Mononuclear cell (primary cell): Measurements from ENCODE around the gene PDE6G. TPM values are rescaled to one million over a fixed set of nuclear protein-coding genes. Genes with fewer than 3 reads are reported as not detected.
A peak's percentile ranks its signal among the peaks of the same experiment; 100 is the strongest.

Experiments
- H3K27me3 ChIP-seq: 2 replicates; pipeline ENCODE4 v1.6.0; 2011; ENCODE audit warnings: low read length, control low read depth; ENCODE audit not compliant: insufficient read depth
- H3K4me1 ChIP-seq: 2 replicates; pipeline ENCODE4 v1.5.1; 2011; ENCODE audit warnings: mild to moderate bottlenecking, low read length, control low read depth; ENCODE audit not compliant: insufficient read depth
- H3K4me3 ChIP-seq: 2 replicates; pipeline ENCODE4 v1.5.1; 2011; ENCODE audit warnings: mild to moderate bottlenecking, low read length, moderate library complexity
- H3K9me3 ChIP-seq: 2 replicates; pipeline ENCODE4 v1.5.1; 2011; ENCODE audit warnings: low read depth, mild to moderate bottlenecking, control low read depth, low read length
- total RNA-seq: library from RNA; depleted of rRNA; stranded (reverse); fragments of >200 nt; gene quantifications from one replicate; pipeline ENCODE4 v1.2.3, GENCODE V29; 2012

PDE6G gene
- total RNA-seq, 1 donor, result 2.1 TPM

DNA sequence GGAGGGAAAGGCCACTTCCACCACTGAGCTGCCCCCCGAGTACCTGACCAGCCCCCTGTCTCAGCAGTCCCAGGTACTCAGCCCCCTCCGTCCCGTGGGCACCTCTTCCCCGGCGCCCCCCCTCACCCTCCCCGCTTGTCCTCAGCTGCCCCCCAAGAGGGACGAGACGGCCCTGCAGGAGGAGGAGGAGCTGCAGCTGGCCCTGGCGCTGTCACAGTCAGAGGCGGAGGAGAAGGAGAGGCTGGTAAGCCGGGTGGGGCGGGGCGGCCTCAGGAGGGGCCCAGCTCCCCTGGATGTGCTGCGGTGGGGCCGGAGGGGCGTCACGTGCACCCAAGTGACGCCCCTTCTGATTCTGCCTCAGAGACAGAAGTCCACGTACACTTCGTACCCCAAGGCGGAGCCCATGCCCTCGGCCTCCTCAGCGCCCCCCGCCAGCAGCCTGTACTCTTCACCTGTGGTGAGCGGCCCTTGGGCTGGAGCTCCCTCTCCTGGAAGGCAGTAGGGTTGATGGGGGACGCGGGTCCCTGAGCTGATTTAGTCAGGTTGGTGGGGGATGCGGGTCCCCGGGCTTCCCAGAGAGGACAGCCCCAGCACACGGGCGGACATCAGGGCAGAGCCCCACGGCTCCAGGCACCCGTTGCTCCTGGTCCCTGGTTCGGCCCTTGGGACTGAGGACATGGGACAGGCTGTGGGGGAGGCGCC is 37.3 kb upstream of the PDE6G start:
- Histone ChIP-seq H3K4me1 (no peaks in the 10 kb centered on the region), H3K9me3 (no peaks in the 10 kb centered on the region), H3K4me3 (no peak overlapping the region), H3K27me3 (no peaks in the 10 kb centered on the region)

DNA sequence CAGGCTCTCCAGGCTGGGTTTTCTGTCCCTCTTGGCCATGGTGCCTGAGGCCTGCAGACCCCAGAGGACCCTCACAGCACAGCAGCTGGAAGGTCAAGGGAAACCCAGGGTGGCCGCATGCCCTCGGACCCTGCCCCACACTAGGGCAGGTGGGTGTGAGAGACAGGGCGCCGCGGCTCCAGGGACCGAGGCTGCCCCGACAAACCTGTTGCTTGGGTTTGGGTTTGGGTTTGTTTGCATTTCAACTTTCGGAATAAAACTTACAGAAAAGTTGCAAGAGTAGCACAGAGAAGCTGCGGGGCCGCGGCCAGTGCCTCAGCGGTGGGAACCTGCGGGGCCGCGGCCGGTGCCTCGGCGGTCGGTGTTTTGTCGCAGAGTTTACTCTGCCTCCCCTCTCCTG is 35.3 kb upstream of the PDE6G start:
- H3K27me3 ChIP-seq, result no peaks in the 10 kb centered on the region

GRCh38 chr17:81691196-81691595 is 34.9 kb upstream of the PDE6G start:
- no peaks in the 10 kb centered on the region for H3K4me1 ChIP-seq
- no peak overlapping the region for H3K4me3 ChIP-seq
- no peaks in the 10 kb centered on the region for H3K27me3 ChIP-seq
- H3K9me3 ChIP-seq, result no peaks in the 10 kb centered on the region

More for the DNA sequence above, 35.3 kb upstream of the PDE6G start:
- H3K4me3 ChIP-seq, result no peak overlapping the region
- no peaks in the 10 kb centered on the region for H3K4me1 ChIP-seq
- H3K9me3 ChIP-seq, result no peaks in the 10 kb centered on the region

GRCh38 chr17:81690549-81690948 is 34.2 kb upstream of the PDE6G start:
- H3K4me1 ChIP-seq, result peaks cover 2% of the 10 kb centered on the region
- no peaks in the 10 kb centered on the region for H3K27me3 ChIP-seq
- no peaks in the 10 kb centered on the region for H3K9me3 ChIP-seq
- no peak overlapping the region for H3K4me3 ChIP-seq

GRCh38 chr17:81690066-81690465 is 33.7 kb upstream of the PDE6G start:
- Histone ChIP-seq H3K9me3 (no peaks in the 10 kb centered on the region), H3K4me3 (no peak overlapping the region)

GRCh38 chr17:81688616-81689015 is 32.3 kb upstream of the PDE6G start:
- Histone ChIP-seq H3K9me3 (no peaks in the 10 kb centered on the region), H3K4me3 (no peak overlapping the region), H3K4me1 (peaks cover 16% of the 10 kb centered on the region), H3K27me3 (no peaks in the 10 kb centered on the region)

More at GRCh38 chr17:81690066-81690465, 33.7 kb upstream of the PDE6G start:
- Histone ChIP-seq H3K4me1 (peaks cover 6% of the 10 kb centered on the region), H3K27me3 (no peaks in the 10 kb centered on the region)

DNA sequence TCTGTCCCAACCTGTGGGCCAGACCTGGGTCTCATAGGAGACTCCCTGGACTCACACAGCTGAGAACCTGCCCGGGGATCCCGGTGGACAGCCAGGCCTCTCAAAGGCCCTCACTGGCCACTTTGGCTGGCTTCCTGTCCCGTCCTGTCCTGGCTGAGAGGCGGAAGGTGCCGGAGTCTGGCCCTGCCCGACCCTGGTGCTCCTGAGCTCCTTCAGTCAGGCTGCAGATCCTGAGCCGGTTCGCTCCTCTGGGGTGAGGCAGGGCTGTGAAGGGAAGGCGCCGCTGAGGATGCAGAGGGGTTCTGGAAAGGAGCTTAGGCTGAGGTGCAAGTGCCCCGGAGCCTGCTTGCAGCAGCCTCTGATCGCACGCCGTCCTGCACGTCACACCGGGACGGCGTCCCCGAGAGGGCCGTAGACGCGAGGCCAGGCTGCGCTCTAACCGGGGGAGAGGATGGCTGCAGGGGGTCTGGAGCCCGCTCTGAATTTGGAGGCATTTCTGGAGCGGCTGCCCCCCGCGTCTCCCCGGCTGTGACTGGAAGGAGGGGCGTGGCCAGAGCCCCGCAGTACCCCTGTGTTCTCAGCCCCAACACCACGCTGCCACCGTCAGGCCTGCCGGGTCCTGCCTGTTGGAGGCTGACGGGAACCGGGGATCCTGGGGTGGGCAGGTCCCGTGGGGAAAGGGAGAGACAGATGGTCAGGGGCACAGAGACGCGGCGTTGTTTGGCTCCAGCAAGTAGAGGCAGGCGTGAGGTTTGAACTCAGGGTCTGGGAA is 31.6 kb upstream of the PDE6G start:
- Histone ChIP-seq H3K4me1 (peaks cover 19% of the 10 kb centered on the region), H3K27me3 (no peaks in the 10 kb centered on the region), H3K9me3 (no peaks in the 10 kb centered on the region), H3K4me3 (no peak overlapping the region)

- H3K9me3 ChIP-seq, result no peaks in the 10 kb centered on the region
- H3K4me1 ChIP-seq, result peaks cover 26% of the 10 kb centered on the region
- no peak overlapping the region for H3K4me3 ChIP-seq
- no peaks in the 10 kb centered on the region for H3K27me3 ChIP-seq
Measured at GRCh38 chr17:81686614-81687013, 30.3 kb upstream of the PDE6G start.

DNA sequence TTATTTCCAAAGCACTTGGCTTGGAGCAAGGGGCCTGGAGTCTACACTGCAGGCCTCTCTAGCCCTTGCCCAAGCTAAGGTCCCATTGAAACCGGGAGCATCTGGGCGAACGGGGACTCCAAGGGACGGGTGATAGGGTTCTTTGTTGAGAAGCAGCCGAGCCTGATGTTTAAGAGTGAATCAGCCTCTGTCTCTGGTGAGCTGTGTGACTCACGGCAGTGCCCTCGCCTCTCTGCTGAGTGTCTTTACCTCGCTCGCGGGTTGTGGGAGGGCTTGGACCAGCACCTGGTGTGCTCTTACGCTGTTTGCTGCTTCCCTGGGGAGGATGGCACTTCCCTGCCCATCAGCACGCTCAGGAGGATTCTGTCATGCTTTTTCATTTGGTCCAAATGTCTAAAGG is 28.8 kb upstream of the PDE6G start:
- Histone ChIP-seq H3K27me3 (no peaks in the 10 kb centered on the region), H3K4me1 (peaks cover 26% of the 10 kb centered on the region), H3K4me3 (no peak overlapping the region), H3K9me3 (no peaks in the 10 kb centered on the region)

GRCh38 chr17:81684442-81684911 is 28.1 kb upstream of the PDE6G start:
- no peaks in the 10 kb centered on the region for H3K9me3 ChIP-seq
- H3K4me3 ChIP-seq, result peak overlapping the region; percentile 78
- peaks cover 26% of the 10 kb centered on the region for H3K4me1 ChIP-seq
- H3K27me3 ChIP-seq, result no peaks in the 10 kb centered on the region

DNA sequence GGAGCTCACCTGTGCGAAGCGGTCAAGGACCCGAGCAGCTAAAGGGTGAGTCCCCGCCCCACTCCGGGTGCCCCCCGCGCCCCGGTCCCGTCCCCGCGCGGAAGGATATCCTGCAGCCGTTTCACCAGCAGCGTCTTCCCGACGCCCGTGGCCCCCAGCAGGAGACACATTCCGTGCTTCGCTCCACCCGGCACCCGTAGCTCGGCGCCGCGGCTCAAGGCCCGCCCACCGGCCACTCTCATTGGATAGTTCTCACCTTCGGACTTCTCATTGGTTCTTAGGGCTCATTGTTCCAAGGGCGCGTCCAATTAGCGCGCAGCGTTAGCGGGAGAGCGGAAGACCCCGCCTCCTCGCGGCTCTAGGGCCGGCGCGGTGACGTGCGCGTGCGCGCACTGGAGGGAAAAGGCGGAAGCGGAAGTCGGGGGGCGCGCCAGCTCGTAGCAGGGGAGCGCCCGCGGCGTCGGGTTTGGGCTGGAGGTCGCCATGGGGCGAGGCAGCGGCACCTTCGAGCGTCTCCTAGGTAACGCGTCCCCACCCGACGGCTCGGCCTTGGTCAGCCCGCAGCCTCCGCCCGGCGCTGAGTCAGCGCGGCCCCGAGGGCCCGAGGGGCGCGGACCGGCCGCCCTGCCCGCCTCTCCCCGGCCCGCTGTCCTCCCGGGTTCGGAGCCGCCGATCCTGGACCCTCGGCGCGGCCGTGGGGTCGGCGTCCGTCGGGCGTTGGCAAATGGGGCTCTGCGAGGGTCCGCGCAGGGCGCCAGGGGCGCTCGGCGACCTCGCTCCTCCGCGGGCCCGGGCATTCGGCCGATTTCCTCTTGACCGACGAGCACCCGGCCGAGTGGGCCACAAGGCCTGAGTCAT is 27.5 kb upstream of the PDE6G start, which contains the start of the genes ARL16 and HGS:
Gene ARL16 (minus strand): TSS at position 214 of the 858 bp plus-strand sequence. CDS start 44 bp downstream, at position 170.
Gene HGS (plus strand): TSS at position 428 of the 858 bp plus-strand sequence. CDS start 56 bp downstream, at position 484.
- no peaks in the 10 kb centered on the region for H3K9me3 ChIP-seq
- H3K27me3 ChIP-seq, result no peaks in the 10 kb centered on the region
- H3K4me3 ChIP-seq, result peak within 1 kb of the TSS; percentile 78
- H3K4me1 ChIP-seq, result peaks cover 26% of the 10 kb centered on the region

- Histone ChIP-seq H3K9me3 (no peaks in the 10 kb centered on the region), H3K4me3 (peak overlapping the region; percentile 78), H3K4me1 (peaks cover 26% of the 10 kb centered on the region), H3K27me3 (no peaks in the 10 kb centered on the region)
Measured at GRCh38 chr17:81683208-81683583, 26.9 kb upstream of the PDE6G start.

GRCh38 chr17:81682565-81683207 is 26.3 kb upstream of the PDE6G start:
- Histone ChIP-seq H3K4me3 (peak overlapping the region; percentile 78), H3K27me3 (no peaks in the 10 kb centered on the region)

DNA sequence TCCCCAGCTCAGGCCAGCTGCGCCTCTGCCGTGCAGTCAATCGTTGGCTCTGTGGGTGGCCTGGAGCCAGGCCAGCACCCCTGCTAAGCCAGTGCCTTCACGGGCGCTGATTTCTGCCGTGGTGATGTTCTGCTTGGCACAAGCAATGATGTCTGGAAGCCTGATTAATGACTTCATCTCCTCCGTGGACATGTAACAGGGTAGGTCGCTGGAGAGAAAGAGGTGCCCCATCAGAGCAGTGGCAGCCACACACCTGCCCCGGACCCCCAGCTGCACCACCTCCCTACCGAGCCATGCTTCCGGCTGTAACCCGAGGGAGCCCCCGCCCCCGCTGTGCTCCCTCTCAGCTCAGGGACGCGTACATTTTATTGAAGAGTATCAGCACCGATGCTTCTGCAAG is 25.3 kb upstream of the PDE6G start:
- Histone ChIP-seq H3K27me3 (no peaks in the 10 kb centered on the region), H3K9me3 (no peaks in the 10 kb centered on the region), H3K4me3 (no peak overlapping the region), H3K4me1 (peaks cover 26% of the 10 kb centered on the region)

More at GRCh38 chr17:81682565-81683207, 26.3 kb upstream of the PDE6G start:
- H3K4me1 ChIP-seq, result peaks cover 26% of the 10 kb centered on the region
- H3K9me3 ChIP-seq, result no peaks in the 10 kb centered on the region
